Upper lobe of left lung (tissue), 6 donors: ENCODE data around the gene MYLK4. TPM values are rescaled to one million over a fixed set of nuclear protein-coding genes. Genes with fewer than 3 reads are reported as not detected.

ENCODE experiments used
- ATAC-seq, 2 donors: fragments of 200-7000 bp; cut with Tn5 transposase; one replicate each; pipeline ENCODE4 v1.9.1; 2022; ENCODE audit warnings: mild to moderate bottlenecking in 2 of 2, moderate library complexity in 2 of 2; ENCODE audit not compliant: low FRiP score in 2 of 2
- DNase-seq, 2 donors: peaks; one replicate each; pipeline ENCODE4 v3.0.0-alpha.2; 2019 to 2020
- H3K27ac ChIP-seq, 4 donors: fragments of 200-600 bp; sonication (generic); one replicate each; pipeline ENCODE4 v1.5.1; 2016 to 2019
- H3K27me3 ChIP-seq, 4 donors: fragments of 200-600 bp; sonication (generic); one replicate each; pipeline ENCODE4 v1.5.1; 2017 to 2019
- H3K36me3 ChIP-seq, 4 donors: fragments of 200-600 bp; sonication (generic); one replicate each; pipeline ENCODE4 v1.5.1; 2016 to 2019
- H3K4me1 ChIP-seq, 4 donors: fragments of 200-600 bp; sonication (generic); one replicate each; pipeline ENCODE4 v1.5.1; 2018 to 2019
- H3K4me3 ChIP-seq, 4 donors: fragments of 200-600 bp; sonication (generic); one replicate each; pipeline ENCODE4 v1.5.1; 2017 to 2019; ENCODE audit warnings: mild to moderate bottlenecking in 2 of 4, moderate library complexity in 1 of 4
- H3K9me3 ChIP-seq, 4 donors: fragments of 200-600 bp; sonication (generic); one replicate each; pipeline ENCODE4 v1.5.1; 2018 to 2019
- CTCF ChIP-seq, 6 experiments: fragments of 450-650 bp in 4 of 6; fragments of 200-600 bp in 2 of 6; sonication (generic) in 2 of 6; IDR thresholded peaks; one replicate each; pipeline ENCODE4 v1.5.1; 2016 to 2019; ENCODE audit warnings: antibody characterized with exemption in 6 of 6
- EP300 ChIP-seq, 4 donors: sonication (generic); formaldehyde crosslinking; IDR thresholded peaks; one replicate each; pipeline ENCODE4 v1.5.1; 2017; ENCODE audit warnings: antibody characterized with exemption in 4 of 4, control low read depth in 2 of 4
- POLR2A ChIP-seq, 4 donors: fragments of 450-650 bp; IDR thresholded peaks; one replicate each; pipeline ENCODE4 v1.5.1; 2016 to 2017; ENCODE audit warnings: antibody characterized with exemption in 4 of 4, mild to moderate bottlenecking in 2 of 4
- POLR2AphosphoS5 ChIP-seq, 2 donors: sonication (generic); formaldehyde crosslinking; IDR thresholded peaks; one replicate each; pipeline ENCODE4 v1.5.1; 2017; ENCODE audit warnings: antibody characterized with exemption in 2 of 2
- WGBS, 2 donors: methylation state at CpG; one replicate each; pipeline ENCODE4 v1.1.5; 2017 to 2018; 5-methylcytosine and 5-hydroxymethylcytosine counted together
- total RNA-seq, 6 donors: library from RNA; depleted of rRNA in 4 of 6; stranded (reverse); fragments of >200 nt in 4 of 6; gene quantifications; one replicate each; pipeline versions ENCODE4 v1.1.0 to v1.2.1, GENCODE V29; 2016 to 2021
- donor health status: DM: no; HTN: no; CAD: no; lungs with moderate emphysema.
- donor health status: DM: no; HTN: yes; CAD: no; lungs with severe emphysema.

MYLK4 gene
- total RNA-seq, 6 donors from 2014 or later = 0.64 to 2.6 (median 1.2) TPM

GRCh38 chr6:2725999-2726567 lies 24.6 kb downstream of the MYLK4 start:
- Histone ChIP-seq H3K9me3 (no peaks in the 10 kb centered on the region), H3K36me3 (no peaks in the 10 kb centered on the region), H3K4me3 (no peak overlapping the region), H3K4me1 (no peaks in the 10 kb centered on the region), H3K27ac (no peak overlapping the region), H3K27me3 (no peaks in the 10 kb centered on the region)
- peak in 1 of 2 donors; percentile 32 for DNase-seq
- ATAC-seq = peak in 1 of 2 donors; percentile 76
- whole genome bisulfite sequencing, 2 donors = 34 to 46% methylated on average over 8 of the region's 8 CpGs
- TF ChIP-seq POLR2A (IDR thresholded peaks at IDR 0.05) (no peak), CTCF (IDR thresholded peaks at IDR 0.05) (no peak), POLR2AphosphoS5 (IDR thresholded peaks at IDR 0.05) (no peak), EP300 (IDR thresholded peaks at IDR 0.05) (no peak)

- Histone ChIP-seq H3K4me1 (no peaks in the 10 kb centered on the region), H3K36me3 (no peaks in the 10 kb centered on the region), H3K27me3 (no peaks in the 10 kb centered on the region), H3K9me3 (no peaks in the 10 kb centered on the region), H3K27ac (no peak overlapping the region), H3K4me3 (no peak overlapping the region)
- TF ChIP-seq POLR2A (IDR thresholded peaks at IDR 0.05) (no peak), EP300 (IDR thresholded peaks at IDR 0.05) (no peak)
- DNase-seq (no peak), ATAC-seq (no peak)
- 68 to 86% methylated on average over 8 of the region's 8 CpGs for WGBS, 2 donors
These were observed 25.2 kb downstream of the MYLK4 start for GRCh38 chr6:2725364-2725988.

- Histone ChIP-seq H3K4me1 (no peaks in the 10 kb centered on the region), H3K4me3 (no peak overlapping the region), H3K27me3 (no peaks in the 10 kb centered on the region), H3K9me3 (no peaks in the 10 kb centered on the region), H3K27ac (no peak overlapping the region), H3K36me3 (no peaks in the 10 kb centered on the region)
- no peak for DNase-seq
- no peak for ATAC-seq
- 79 to 94% methylated on average over 3 of the region's 3 CpGs for WGBS, 2 donors
- TF ChIP-seq POLR2A (IDR thresholded peaks at IDR 0.05) (no peak), EP300 (IDR thresholded peaks at IDR 0.05) (no peak), POLR2AphosphoS5 (IDR thresholded peaks at IDR 0.05) (no peak), CTCF (IDR thresholded peaks at IDR 0.05) (no peak)
These were observed 29.5 kb downstream of the MYLK4 start for GRCh38 chr6:2721219-2721618.

- H3K27ac ChIP-seq = no peak overlapping the region
- DNase-seq (no peak), ATAC-seq (no peak)
- no peak overlapping the region for H3K4me3 ChIP-seq
- H3K27me3 ChIP-seq = no peaks in the 10 kb centered on the region
- WGBS, 2 donors = 43 to 58% methylated on average over 2 of the region's 2 CpGs
- H3K9me3 ChIP-seq = no peaks in the 10 kb centered on the region
- TF ChIP-seq POLR2AphosphoS5 (IDR thresholded peaks at IDR 0.05) (no peak), POLR2A (IDR thresholded peaks at IDR 0.05) (no peak), CTCF (IDR thresholded peaks at IDR 0.05) (no peak), EP300 (IDR thresholded peaks at IDR 0.05) (no peak)
- H3K4me1 ChIP-seq = no peaks in the 10 kb centered on the region
- no peaks in the 10 kb centered on the region for H3K36me3 ChIP-seq
These were observed 31.6 kb downstream of the MYLK4 start for GRCh38 chr6:2719093-2719455.

- Histone ChIP-seq H3K27ac (peak overlapping the region in 1 of 4 donors; percentile 49), H3K27me3 (no peaks in the 10 kb centered on the region), H3K4me1 (no peaks in the 10 kb centered on the region), H3K4me3 (no peak overlapping the region), H3K9me3 (no peaks in the 10 kb centered on the region), H3K36me3 (no peaks in the 10 kb centered on the region)
- ATAC-seq = no peak
- DNase-seq = no peak
- no peak for TF ChIP-seq POLR2AphosphoS5 (IDR thresholded peaks at IDR 0.05)
- no peak for TF ChIP-seq CTCF (IDR thresholded peaks at IDR 0.05)
- no peak for TF ChIP-seq POLR2A (IDR thresholded peaks at IDR 0.05)
- TF ChIP-seq EP300 (IDR thresholded peaks at IDR 0.05) = no peak
- 42 to 49% methylated on average over 6 of the region's 6 CpGs for WGBS, 2 donors
These were observed 32.2 kb downstream of the MYLK4 start for GRCh38 chr6:2718334-2719092.
